HCT116 (cell line): Measurements from ENCODE around the gene PROM2.

Source experiments
- CEBPB ChIP-seq: IDR thresholded peaks from 2 replicates; pipeline ENCODE4 v1.6.1; 2012; ENCODE audit warnings: low read depth
- JUND ChIP-seq: IDR thresholded peaks from 2 replicates; pipeline ENCODE4 v1.6.1; 2012
- SIN3A ChIP-seq: IDR thresholded peaks from 2 replicates; pipeline ENCODE4 v1.6.1; 2012; ENCODE audit warnings: low read depth
- TCF7L2 ChIP-seq: IDR thresholded peaks from 2 replicates; pipeline ENCODE4 v1.7.0; 2011; ENCODE audit warnings: borderline replicate concordance, inconsistent platforms; ENCODE audit not compliant: insufficient read depth, insufficient read length; ENCODE audit errors: extremely low read depth
- ZNF274 ChIP-seq: fragments of 200-500 bp; sonication (Bioruptor generic); IDR thresholded peaks from 2 replicates; pipeline ENCODE4 v1.6.1; 2014; ENCODE audit warnings: mild to moderate bottlenecking, low read depth, low read length, inconsistent platforms
- TF ChIP-seq, protein P1 (sequence below), 3 experiments: fragments of 200-600 bp in 1 of 3; sonication (generic) in 1 of 3; IDR thresholded peaks in 2 of 3; conservative IDR thresholded peaks in 1 of 3; 2 replicates each; pipeline ENCODE4 v1.5.1; 2012 to 2017; ENCODE audit warnings: low read depth in 2 of 3, low read length in 2 of 3, antibody characterized with exemption in 1 of 3, borderline replicate concordance in 1 of 3, control low read depth in 1 of 3, mild to moderate bottlenecking in 1 of 3, mixed read lengths in 1 of 3, mixed run types in 1 of 3, moderate library complexity in 1 of 3; ENCODE audit not compliant: insufficient read depth in 1 of 3

GRCh38 chr2:95336406-95336805 lies 62.2 kb downstream of the PROM2 start:
- TF ChIP-seq CEBPB (no peak), ZNF274 (no peak), SIN3A (no peak), JUND (no peak), TCF7L2 (no peak)
- TF ChIP-seq, protein P1, sequence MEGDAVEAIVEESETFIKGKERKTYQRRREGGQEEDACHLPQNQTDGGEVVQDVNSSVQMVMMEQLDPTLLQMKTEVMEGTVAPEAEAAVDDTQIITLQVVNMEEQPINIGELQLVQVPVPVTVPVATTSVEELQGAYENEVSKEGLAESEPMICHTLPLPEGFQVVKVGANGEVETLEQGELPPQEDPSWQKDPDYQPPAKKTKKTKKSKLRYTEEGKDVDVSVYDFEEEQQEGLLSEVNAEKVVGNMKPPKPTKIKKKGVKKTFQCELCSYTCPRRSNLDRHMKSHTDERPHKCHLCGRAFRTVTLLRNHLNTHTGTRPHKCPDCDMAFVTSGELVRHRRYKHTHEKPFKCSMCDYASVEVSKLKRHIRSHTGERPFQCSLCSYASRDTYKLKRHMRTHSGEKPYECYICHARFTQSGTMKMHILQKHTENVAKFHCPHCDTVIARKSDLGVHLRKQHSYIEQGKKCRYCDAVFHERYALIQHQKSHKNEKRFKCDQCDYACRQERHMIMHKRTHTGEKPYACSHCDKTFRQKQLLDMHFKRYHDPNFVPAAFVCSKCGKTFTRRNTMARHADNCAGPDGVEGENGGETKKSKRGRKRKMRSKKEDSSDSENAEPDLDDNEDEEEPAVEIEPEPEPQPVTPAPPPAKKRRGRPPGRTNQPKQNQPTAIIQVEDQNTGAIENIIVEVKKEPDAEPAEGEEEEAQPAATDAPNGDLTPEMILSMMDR (IDR thresholded peaks at IDR 0.05 in 2 of 3, conservative IDR thresholded peaks at IDR 0.05 in 1 of 3; ENCODE audit: borderline replicate concordance in 1 of 3, insufficient read depth in 1 of 3, low read depth in 2 of 3, low read length in 2 of 3): no peak
